ENCODE data around the gene LACC1.

Gene LACC1

GRCh38 chr13:43879755-43880181 is at the start of gene LACC1:
LACC1 (plus strand) TSS chr13:43879904; CDS start chr13:43880986, 1,082 bp downstream.
- no peak for DNase-seq

- DNase-seq = no peak
Observed at GRCh38 chr13:43830497-43830881, 49.2 kb upstream of the LACC1 start.

GRCh38 chr13:43831088-43831487 is 48.6 kb upstream of the LACC1 start:
- DNase-seq = no peak

- no peak for DNase-seq
Observed at GRCh38 chr13:43835701-43836100, 44.0 kb upstream of the LACC1 start.

GRCh38 chr13:43838909-43839308 is 40.8 kb upstream of the LACC1 start:
- DNase-seq = no peak

GRCh38 chr13:43846496-43847158 is 33.1 kb upstream of the LACC1 start:
- DNase-seq = no peak

GRCh38 chr13:43848001-43848649 is 31.6 kb upstream of the LACC1 start:
- DNase-seq = no peak

- no peak for DNase-seq
Observed at GRCh38 chr13:43850873-43851272, 28.8 kb upstream of the LACC1 start.

GRCh38 chr13:43852923-43853404 is 26.7 kb upstream of the LACC1 start:
- DNase-seq = no peak

- no peak for DNase-seq
Observed at GRCh38 chr13:43861863-43862262, 17.8 kb upstream of the LACC1 start.

- DNase-seq = no peak
Observed at GRCh38 chr13:43864921-43865320, 14.8 kb upstream of the LACC1 start.

- no peak for DNase-seq
Observed at GRCh38 chr13:43865892-43866291, 13.8 kb upstream of the LACC1 start.

- no peak for DNase-seq
Observed at GRCh38 chr13:43872181-43872580, 7.5 kb upstream of the LACC1 start.

GRCh38 chr13:43874504-43875092 is 5.1 kb upstream of the LACC1 start:
- DNase-seq = no peak

GRCh38 chr13:43876366-43876765 is 3.3 kb upstream of the LACC1 start:
- DNase-seq = no peak

GRCh38 chr13:43877326-43877725 is 2.4 kb upstream of the LACC1 start:
- DNase-seq = no peak

GRCh38 chr13:43877766-43878165 is 1.9 kb upstream of the LACC1 start:
- no peak for DNase-seq

GRCh38 chr13:43878892-43879754 is 581 bp upstream of the LACC1 start, which contains the start of gene CCDC122:
CCDC122 (minus strand) TSS chr13:43879740; CDS start chr13:43869376, 10,364 bp downstream.
- peak; percentile 62 for DNase-seq

GRCh38 chr13:43880214-43880855 is 631 bp downstream of the LACC1 start:
- no peak for DNase-seq

GRCh38 chr13:43880926-43881325 is 1.2 kb downstream of the LACC1 start:
- DNase-seq = no peak

- DNase-seq = no peak
Observed at GRCh38 chr13:43881580-43881979, 1.9 kb downstream of the LACC1 start.

GRCh38 chr13:43883631-43884030 is 3.9 kb downstream of the LACC1 start:
- no peak for DNase-seq

GRCh38 chr13:43884222-43884621 is 4.5 kb downstream of the LACC1 start:
- DNase-seq = no peak

All from GOT3 (cell line).